ENCODE results near the gene DDX54. TPM values are rescaled to one million over a fixed set of nuclear protein-coding genes. Genes with fewer than 3 reads are reported as not detected.
A peak's percentile ranks its signal among the peaks of the same experiment; 100 is the strongest.

The DDX54 gene
- total RNA-seq, 4 donors from 2014 or later = 29.1 to 59.6 (median 52.7) TPM

DNA sequence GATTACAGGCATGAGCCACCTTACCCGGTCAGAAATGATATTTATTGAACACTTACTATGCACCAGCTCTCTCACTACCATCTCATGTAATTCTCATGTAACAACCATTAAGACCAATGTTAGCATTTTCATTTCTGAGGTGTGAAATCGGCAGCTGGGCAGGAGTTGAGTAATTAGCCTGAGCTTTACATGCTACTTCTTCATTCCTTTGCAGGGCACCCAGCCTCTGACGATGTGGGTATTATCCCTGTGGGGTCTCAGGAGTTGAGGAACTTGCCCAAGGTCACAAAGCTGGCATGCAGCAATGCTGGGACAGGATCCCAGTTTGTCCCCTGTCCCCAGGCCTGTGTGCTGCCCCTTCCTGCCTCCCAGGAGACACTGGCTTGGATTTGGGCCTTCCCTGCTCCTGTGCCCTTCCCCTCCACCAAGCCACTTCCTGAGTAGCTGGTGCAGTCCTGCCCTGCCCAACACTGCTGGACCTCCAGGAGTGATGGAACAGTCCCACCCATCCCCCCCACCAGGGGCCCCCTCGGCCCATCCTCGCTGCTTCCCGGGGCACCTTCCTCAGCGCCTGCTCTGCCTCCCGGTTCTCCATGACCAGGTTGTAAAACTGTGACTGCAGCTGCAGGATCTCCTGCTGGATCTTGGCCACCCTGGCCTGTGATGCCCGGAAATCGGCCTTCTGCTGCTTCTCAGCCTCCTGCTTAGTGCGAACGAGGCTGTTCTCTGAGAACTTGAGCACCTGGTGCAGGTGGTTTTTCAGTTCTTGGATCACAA is 14.9 kb upstream of the DDX54 start:
- intact Hi-C loops (cut with DNase I) = loop anchor here (10.0 kb wide), 1 partner anchor 225 kb away; the partner anchor contains the start of gene SDSL
- H3K4me3 ChIP-seq = no peak overlapping the region
- H3K36me3 ChIP-seq = no peaks in the 10 kb centered on the region
- no peaks in the 10 kb centered on the region for H3K9me3 ChIP-seq
- DNase-seq (ENCODE audit: extremely low spot score) = no peak
- H3K27ac ChIP-seq (replicated peaks in 1 of 4) = no peak overlapping the region
- H3K4me1 ChIP-seq = peaks cover 0 to 3% (median 0%) of the 10 kb centered on the region in 4 donors
- no peaks in the 10 kb centered on the region for H3K27me3 ChIP-seq
- 75% methylated on average over 3 of the region's 12 CpGs for WGBS
- TF ChIP-seq, protein P1, sequence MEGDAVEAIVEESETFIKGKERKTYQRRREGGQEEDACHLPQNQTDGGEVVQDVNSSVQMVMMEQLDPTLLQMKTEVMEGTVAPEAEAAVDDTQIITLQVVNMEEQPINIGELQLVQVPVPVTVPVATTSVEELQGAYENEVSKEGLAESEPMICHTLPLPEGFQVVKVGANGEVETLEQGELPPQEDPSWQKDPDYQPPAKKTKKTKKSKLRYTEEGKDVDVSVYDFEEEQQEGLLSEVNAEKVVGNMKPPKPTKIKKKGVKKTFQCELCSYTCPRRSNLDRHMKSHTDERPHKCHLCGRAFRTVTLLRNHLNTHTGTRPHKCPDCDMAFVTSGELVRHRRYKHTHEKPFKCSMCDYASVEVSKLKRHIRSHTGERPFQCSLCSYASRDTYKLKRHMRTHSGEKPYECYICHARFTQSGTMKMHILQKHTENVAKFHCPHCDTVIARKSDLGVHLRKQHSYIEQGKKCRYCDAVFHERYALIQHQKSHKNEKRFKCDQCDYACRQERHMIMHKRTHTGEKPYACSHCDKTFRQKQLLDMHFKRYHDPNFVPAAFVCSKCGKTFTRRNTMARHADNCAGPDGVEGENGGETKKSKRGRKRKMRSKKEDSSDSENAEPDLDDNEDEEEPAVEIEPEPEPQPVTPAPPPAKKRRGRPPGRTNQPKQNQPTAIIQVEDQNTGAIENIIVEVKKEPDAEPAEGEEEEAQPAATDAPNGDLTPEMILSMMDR (IDR thresholded peaks at IDR 0.05) = no peak
- TF ChIP-seq POLR2A (IDR thresholded peaks at IDR 0.05; ENCODE audit: low read depth) = no peak
- TF ChIP-seq EP300 (IDR thresholded peaks at IDR 0.05) = no peak
- no peak for TF ChIP-seq POLR2AphosphoS5 (IDR thresholded peaks at IDR 0.05)

DNA sequence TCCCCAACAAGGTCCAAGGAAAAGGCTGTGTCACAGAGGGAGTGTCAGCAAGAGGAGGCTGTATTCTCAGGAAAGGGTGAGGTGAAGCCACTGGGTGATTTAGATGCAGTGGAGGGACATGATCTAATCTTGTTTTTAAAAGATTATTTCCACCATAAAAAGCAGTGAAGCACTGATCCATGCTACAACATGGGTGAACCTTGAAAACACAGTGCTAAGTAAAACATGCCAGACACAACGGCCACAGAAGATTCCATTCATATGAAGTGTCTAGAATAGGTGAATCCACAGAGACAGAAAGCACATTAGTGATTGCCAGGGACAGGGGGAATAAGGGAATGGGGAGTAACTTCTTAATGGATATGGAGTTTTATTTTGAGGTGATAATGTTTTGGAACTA is 13.0 kb upstream of the DDX54 start:
- intact Hi-C loops (cut with DNase I) = no loop called here
- no peak for TF ChIP-seq POLR2A (IDR thresholded peaks at IDR 0.05; ENCODE audit: low read depth)
- no peak for TF ChIP-seq POLR2AphosphoS5 (IDR thresholded peaks at IDR 0.05)
- TF ChIP-seq, protein P1 (IDR thresholded peaks at IDR 0.05) = no peak
- no peak for TF ChIP-seq EP300 (IDR thresholded peaks at IDR 0.05)
- WGBS = 79% methylated on average over 1 of the region's 1 CpG

DNA sequence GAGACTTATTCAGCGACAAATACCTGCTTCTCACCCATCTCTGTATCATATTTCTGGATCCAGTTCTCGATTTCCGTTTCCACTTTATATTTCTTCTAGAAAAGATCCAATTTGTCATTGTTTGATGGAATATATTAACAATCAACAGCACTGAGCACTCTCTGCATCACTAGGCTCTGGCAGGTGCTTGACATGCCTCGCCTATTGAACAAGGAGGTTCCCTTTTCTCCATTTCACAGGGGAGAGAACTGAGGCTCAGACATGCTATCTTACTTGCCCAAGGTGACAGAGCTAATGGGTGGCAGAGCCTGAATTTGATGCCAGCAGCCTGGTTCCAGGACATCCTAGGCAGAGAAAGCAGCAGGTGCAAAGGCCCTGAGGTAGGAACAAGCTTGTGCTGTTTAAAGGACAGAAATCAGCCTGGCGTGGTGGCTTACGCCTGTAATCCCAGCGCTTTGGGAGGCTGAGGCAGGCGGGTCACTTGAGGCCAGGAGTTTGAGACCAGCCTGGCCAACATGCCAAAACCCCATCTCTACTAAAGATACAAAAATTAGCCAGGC is 12.3 kb upstream of the DDX54 start:
- H3K27ac ChIP-seq (replicated peaks in 1 of 4) = no peak overlapping the region
- 88% methylated on average over 8 of the region's 8 CpGs for WGBS
- H3K4me3 ChIP-seq = no peak overlapping the region
- H3K9me3 ChIP-seq = no peaks in the 10 kb centered on the region
- TF ChIP-seq, protein P1 (IDR thresholded peaks at IDR 0.05) = no peak
- TF ChIP-seq POLR2A (IDR thresholded peaks at IDR 0.05; ENCODE audit: low read depth) (no peak), POLR2AphosphoS5 (IDR thresholded peaks at IDR 0.05) (no peak)
- H3K27me3 ChIP-seq = no peaks in the 10 kb centered on the region
- intact Hi-C loops (cut with DNase I) = no loop called here
- DNase-seq (ENCODE audit: extremely low spot score) = no peak
- peaks cover 11 to 18% (median 15%) of the 10 kb centered on the region in 4 donors for H3K4me1 ChIP-seq
- peaks cover 0 to 5% (median 1%) of the 10 kb centered on the region in 4 donors for H3K36me3 ChIP-seq

More for the DNA sequence above, 13.0 kb upstream of the DDX54 start:
- no peaks in the 10 kb centered on the region for H3K27me3 ChIP-seq
- no peak for DNase-seq (ENCODE audit: extremely low spot score)
- peaks cover 11 to 15% (median 11%) of the 10 kb centered on the region in 4 donors for H3K4me1 ChIP-seq
- no peak overlapping the region for H3K4me3 ChIP-seq
- no peaks in the 10 kb centered on the region for H3K9me3 ChIP-seq
- no peaks in the 10 kb centered on the region for H3K36me3 ChIP-seq
- H3K27ac ChIP-seq (replicated peaks in 1 of 4) = no peak overlapping the region

DNA sequence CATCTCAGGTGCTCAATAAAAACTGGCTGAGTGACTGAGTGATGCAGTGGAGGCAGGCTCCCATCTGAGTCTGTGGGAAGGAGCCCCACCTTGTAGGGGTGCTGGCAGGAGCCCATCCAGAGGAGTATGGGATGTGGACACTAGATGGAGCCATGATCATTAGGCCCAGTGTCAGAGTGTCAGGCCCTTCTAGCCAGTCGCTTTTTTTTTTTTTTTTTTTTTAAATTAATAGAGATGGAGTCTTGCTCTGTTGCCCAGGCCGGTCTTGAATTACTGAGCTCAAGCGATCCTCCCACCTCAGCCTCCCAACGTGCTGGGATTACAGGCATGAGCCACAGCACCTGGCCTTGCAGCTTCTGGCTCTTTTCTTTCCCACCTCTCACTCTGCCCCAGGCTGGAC is 11.7 kb upstream of the DDX54 start:
- no peak for DNase-seq (ENCODE audit: extremely low spot score)
- no peak overlapping the region for H3K27ac ChIP-seq (replicated peaks in 1 of 4)
- peaks cover 11 to 18% (median 15%) of the 10 kb centered on the region in 4 donors for H3K4me1 ChIP-seq
- H3K9me3 ChIP-seq = no peaks in the 10 kb centered on the region
- H3K27me3 ChIP-seq = no peaks in the 10 kb centered on the region
- H3K4me3 ChIP-seq = no peak overlapping the region
- intact Hi-C loops (cut with DNase I) = no loop called here
- peaks cover 0 to 9% (median 6%) of the 10 kb centered on the region in 4 donors for H3K36me3 ChIP-seq
- TF ChIP-seq EP300 (IDR thresholded peaks at IDR 0.05) = no peak
- TF ChIP-seq POLR2AphosphoS5 (IDR thresholded peaks at IDR 0.05) = peak in 1 of 2 donors; percentile 42
- TF ChIP-seq, protein P1 (IDR thresholded peaks at IDR 0.05) = peak; percentile 53 to 70 (median 56)
- no peak for TF ChIP-seq POLR2A (IDR thresholded peaks at IDR 0.05; ENCODE audit: low read depth)
- 23% methylated on average over 4 of the region's 4 CpGs for WGBS
